GM12878 (cell line): ENCODE results near the gene NEURL4. TPM values are rescaled to one million over a fixed set of nuclear protein-coding genes. Genes with fewer than 3 reads are reported as not detected.

ENCODE experiments used
- ATAC-seq: fragments of 200-7000 bp; cut with Tn5 transposase; 3 replicates; pipeline ENCODE4 v1.9.1; 2020; ENCODE audit warnings: mild to moderate bottlenecking, moderate library complexity
- BruUV-seq: library from RNA; stranded (reverse); fragments of 400-500 nt; replicated peaks from 2 replicates; lab custom pipeline; 2021; lab: Mats Ljungman, UMichigan
- CTCF ChIA-PET: fragments of 300-600 bp; sonication (Branson Sonifier 250); formaldehyde crosslinking; extraction: SDS; loops from one replicate; lab custom pipeline; 2021; ENCODE audit warnings: inconsistent platforms; lab: Yijun Ruan, JAX
- POLR2A ChIA-PET: fragments of 350-600 bp; formaldehyde crosslinking; extraction: SDS; loops from one replicate; lab custom pipeline; 2021; ENCODE audit warnings: inconsistent platforms; lab: Charles Lee
- RAD21 ChIA-PET: fragments of 300-600 bp; sonication (Branson Sonifier 250); formaldehyde crosslinking; loops from one replicate; lab custom pipeline; 2023; ENCODE audit warnings: antibody characterized with exemption; ENCODE audit not compliant: unreplicated experiment; lab: Charles Lee
- SMC1A ChIA-PET: fragments of 300-600 bp; sonication (Branson Sonifier 250); formaldehyde crosslinking; loops from one replicate; lab custom pipeline; 2023; ENCODE audit not compliant: unreplicated experiment, uncharacterized antibody; lab: Charles Lee
- DNase-seq: peaks from one replicate; pipeline ENCODE4 v3.0.0-alpha.2; 2011; ENCODE audit warnings: low read depth, low spot score
- FAIRE-seq: peaks from 3 replicates; lab custom pipeline; 2011; peaks lifted over from hg19 to GRCh38; lab: Jason Lieb, UNC
- H2AFZ ChIP-seq: 2 replicates; pipeline ENCODE4 v1.6.0; 2011; ENCODE audit warnings: low read depth, low read length, control low read depth; ENCODE audit not compliant: control insufficient read depth
- H3K27ac ChIP-seq: 2 replicates; pipeline ENCODE4 v1.5.1; 2011; ENCODE audit warnings: control low read depth; ENCODE audit not compliant: control insufficient read depth, insufficient read depth
- H3K27me3 ChIP-seq, 2 experiments: replicated peaks in 1 of 2; 2 replicates each; pipeline versions ENCODE4 v1.6.0 to v1.6.1; 2011; ENCODE audit warnings: low read length in 1 of 2; ENCODE audit not compliant: control insufficient read depth in 2 of 2, insufficient read depth in 2 of 2
- H3K36me3 ChIP-seq, 2 experiments: 2 replicates each; pipeline ENCODE4 v1.5.1; 2011; ENCODE audit warnings: low read length in 1 of 2; ENCODE audit not compliant: control insufficient read depth in 2 of 2, insufficient read depth in 2 of 2
- H3K4me1 ChIP-seq: 2 replicates; pipeline ENCODE4 v1.6.1; 2011; ENCODE audit warnings: mild to moderate bottlenecking, low read length, moderate library complexity, mixed read lengths; ENCODE audit not compliant: control insufficient read depth, insufficient read depth
- H3K4me2 ChIP-seq: 2 replicates; pipeline ENCODE4 v1.6.0; 2011; ENCODE audit warnings: control low read depth; ENCODE audit not compliant: control insufficient read depth, insufficient read depth
- H3K4me3 ChIP-seq: fragments of 200-600 bp; sonication (generic); 2 replicates; pipeline ENCODE4 v1.5.1; 2016
- H3K79me2 ChIP-seq: 2 replicates; pipeline ENCODE4 v1.6.0; 2011; ENCODE audit warnings: low read length; ENCODE audit not compliant: control insufficient read depth, insufficient read depth
- H3K9ac ChIP-seq: 2 replicates; pipeline ENCODE4 v1.8.0; 2011; ENCODE audit warnings: low read length, control low read depth, mixed read lengths; ENCODE audit not compliant: control insufficient read depth, insufficient read depth
- H3K9me3 ChIP-seq: replicated peaks from 3 replicates; pipeline ENCODE4 v1.5.1; 2011; ENCODE audit warnings: mild to moderate bottlenecking, low read length; ENCODE audit not compliant: control insufficient read depth, insufficient read depth
- H4K20me1 ChIP-seq: 2 replicates; pipeline ENCODE4 v1.6.0; 2011; ENCODE audit not compliant: control insufficient read depth, insufficient read depth
- BCL11A ChIP-seq: IDR thresholded peaks from 2 replicates; pipeline ENCODE4 v1.6.1; 2011; ENCODE audit warnings: low read depth, low read length
- CBX5 ChIP-seq: sonication (generic); IDR thresholded peaks from 2 replicates; pipeline ENCODE4 v1.6.1; 2016; ENCODE audit warnings: low read depth, moderate library complexity, mild to moderate bottlenecking, inconsistent platforms
- EP300 ChIP-seq, 2 experiments: fragments of 150-350 bp in 1 of 2; IDR thresholded peaks; 2 replicates each; pipeline ENCODE4 v1.6.1; 2011 to 2012; ENCODE audit warnings: low read depth in 2 of 2, low read length in 2 of 2, borderline replicate concordance in 1 of 2, improper control_type of control experiment in 1 of 2, inconsistent platforms in 1 of 2; ENCODE audit not compliant: control insufficient read depth in 1 of 2
- ESRRA ChIP-seq: IDR thresholded peaks from 2 replicates; pipeline ENCODE4 v1.6.1; 2012; ENCODE audit warnings: mild to moderate bottlenecking, low read length, improper control_type of control experiment
- KDM1A ChIP-seq: fragments of 200-600 bp; sonication (generic); IDR thresholded peaks from 2 replicates; pipeline ENCODE4 v1.6.1; 2016; ENCODE audit warnings: borderline replicate concordance
- MEF2A ChIP-seq: IDR thresholded peaks from 2 replicates; pipeline ENCODE4 v1.6.1; 2011; ENCODE audit warnings: low read depth, mild to moderate bottlenecking, low read length, moderate library complexity; ENCODE audit not compliant: insufficient read depth
- PAX5 ChIP-seq: IDR thresholded peaks from 2 replicates; pipeline ENCODE4 v1.6.1; 2011; ENCODE audit warnings: low read depth, low read length, borderline replicate concordance
- RUNX3 ChIP-seq: IDR thresholded peaks from 2 replicates; pipeline ENCODE4 v1.6.1; 2012; ENCODE audit warnings: low read length, inconsistent platforms
- SIN3A ChIP-seq: IDR thresholded peaks from 2 replicates; pipeline ENCODE4 v1.6.1; 2012; ENCODE audit warnings: low read depth, low read length, improper control_type of control experiment
- SMARCA5 ChIP-seq: fragments of 450-650 bp; IDR thresholded peaks from 2 replicates; pipeline ENCODE4 v1.6.1; 2017; ENCODE audit warnings: mild to moderate bottlenecking
- WGBS: methylation state at CpG from one replicate; pipeline ENCODE4 v1.1.6; 2016; ENCODE audit warnings: low lambda C conversion rate; ENCODE audit not compliant: insufficient replicate concordance, insufficient coverage; ENCODE audit errors: missing lambda C conversion rate; 5-methylcytosine and 5-hydroxymethylcytosine counted together
- in situ Hi-C: fragments of 300-500 bp; cut with MboI; formaldehyde crosslinking; loops from 9 replicates; pipeline ENCODE4 v1.14.3; 2018; ENCODE audit warnings: mixed read lengths
- intact Hi-C: fragments of 100-400 bp; cut with micrococcal nuclease; formaldehyde crosslinking; loops from one replicate; pipeline ENCODE4 v1.14.2; 2022; ENCODE audit not compliant: unreplicated experiment
- polyA plus RNA-seq, 11 experiments: library from polyadenylated mRNA; depleted of rRNA in 4 of 11; unstranded in 6 of 11; stranded (reverse) in 5 of 11; fragments of >200 nt; fragmentation: Nextera tagmentation in 4 of 11; fragmentation: Illumina TruSeq in 1 of 11; extraction: Ambion mirVana in 4 of 11; extraction: Trizol in 1 of 11; gene quantifications; 1 replicate in 1 of 11; 2 replicates in 10 of 11; pipeline versions ENCODE4 v1.2.1 to v1.2.3, GENCODE V29; 2011 to 2016; ENCODE audit warnings: inconsistent platforms in 2 of 11, missing spikeins in 2 of 11, low read depth in 1 of 11
- total RNA-seq, 4 experiments: library from RNA; depleted of rRNA in 3 of 4; stranded (reverse); fragments of >200 nt in 3 of 4; fragmentation: Illumina TruSeq in 1 of 4; extraction: Trizol in 1 of 4; gene quantifications; 2 replicates each; pipeline versions ENCODE4 v1.2.1 to v1.2.3, GENCODE V29; 2013 to 2021
- TF ChIP-seq, protein P1 (sequence below): fragments of 450-650 bp; formaldehyde crosslinking; IDR thresholded peaks from 2 replicates; pipeline ENCODE4 v1.4.0; 2022; ENCODE audit warnings: mild to moderate bottlenecking, moderate library complexity
- TF ChIP-seq, protein P2 (sequence below): fragments of 450-650 bp; IDR thresholded peaks from 2 replicates; pipeline ENCODE4 v1.6.1; 2017; ENCODE audit warnings: antibody characterized with exemption, mild to moderate bottlenecking, moderate library complexity
- TF ChIP-seq, protein P3 (sequence below): fragments of 450-650 bp; IDR thresholded peaks from 2 replicates; pipeline ENCODE4 v1.6.1; 2016; ENCODE audit warnings: mild to moderate bottlenecking

NEURL4 gene
- total and polyA plus RNA-seq, 10 of the 15 experiments (the other 5 are each of a cell fraction or from before 2014, with no cell fraction given), result 0.03 to 41.9 (median 10.0) TPM

DNA sequence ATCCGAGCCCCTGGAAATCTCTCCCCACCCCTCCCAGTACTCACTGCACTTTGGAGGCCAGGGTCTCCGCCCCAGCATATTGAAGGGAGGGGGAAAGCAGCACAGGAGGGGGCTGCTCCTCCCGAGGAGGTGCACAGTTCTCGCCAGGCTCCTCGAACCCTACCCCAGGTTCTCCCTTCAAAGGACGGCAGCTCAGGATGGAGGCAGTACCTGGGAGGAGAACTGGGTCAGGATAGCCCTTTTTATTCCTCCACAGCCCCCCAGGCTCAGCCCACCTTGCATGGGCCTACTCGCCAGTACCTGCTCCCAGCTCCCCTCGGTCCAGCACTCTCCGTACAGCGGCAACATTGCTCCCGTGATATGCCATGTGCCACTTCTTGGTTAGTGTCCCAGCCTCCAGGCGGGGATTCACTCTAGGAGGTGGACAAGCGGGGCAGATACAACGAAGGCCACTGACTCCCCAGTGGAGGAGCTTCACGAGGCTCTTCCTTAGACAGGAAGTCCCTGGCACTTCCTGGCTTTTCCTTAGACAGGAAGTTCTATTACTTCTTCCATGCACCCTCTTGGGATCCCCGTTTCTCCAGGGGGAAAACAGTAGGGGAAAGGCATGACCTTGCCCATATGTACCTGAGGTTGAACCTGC is 11.9 kb downstream of the NEURL4 start:
- H4K20me1 ChIP-seq, result no peaks in the 10 kb centered on the region
- DNase-seq, result no peak
- in situ Hi-C loops, result no loop called here
- H3K27me3 ChIP-seq, result no peaks in the 10 kb centered on the region
- ChIA-PET POLR2A (interaction anchor here (0.6 kb wide), 1 partner anchor 403 kb away, joined by 3 read pairs; no protein-coding TSS in a partner anchor), SMC1A (no interaction called here), RAD21 (no interaction called here), CTCF (interaction anchor here (0.8 kb wide), 1 partner anchor 33 kb away, joined by 3 read pairs; no protein-coding TSS in a partner anchor)
- peaks cover 12% of the 10 kb centered on the region; the same call in 1 of the 2 replicates for H3K4me1 ChIP-seq
- peaks cover 15 to 34% of the 10 kb centered on the region in 2 experiments for H3K36me3 ChIP-seq
- H3K9ac ChIP-seq, result no peak overlapping the region
- H3K27ac ChIP-seq, result no peak overlapping the region
- no peak overlapping the region for H2AFZ ChIP-seq
- H3K9me3 ChIP-seq, result no peaks in the 10 kb centered on the region
- TF ChIP-seq, protein P1, sequence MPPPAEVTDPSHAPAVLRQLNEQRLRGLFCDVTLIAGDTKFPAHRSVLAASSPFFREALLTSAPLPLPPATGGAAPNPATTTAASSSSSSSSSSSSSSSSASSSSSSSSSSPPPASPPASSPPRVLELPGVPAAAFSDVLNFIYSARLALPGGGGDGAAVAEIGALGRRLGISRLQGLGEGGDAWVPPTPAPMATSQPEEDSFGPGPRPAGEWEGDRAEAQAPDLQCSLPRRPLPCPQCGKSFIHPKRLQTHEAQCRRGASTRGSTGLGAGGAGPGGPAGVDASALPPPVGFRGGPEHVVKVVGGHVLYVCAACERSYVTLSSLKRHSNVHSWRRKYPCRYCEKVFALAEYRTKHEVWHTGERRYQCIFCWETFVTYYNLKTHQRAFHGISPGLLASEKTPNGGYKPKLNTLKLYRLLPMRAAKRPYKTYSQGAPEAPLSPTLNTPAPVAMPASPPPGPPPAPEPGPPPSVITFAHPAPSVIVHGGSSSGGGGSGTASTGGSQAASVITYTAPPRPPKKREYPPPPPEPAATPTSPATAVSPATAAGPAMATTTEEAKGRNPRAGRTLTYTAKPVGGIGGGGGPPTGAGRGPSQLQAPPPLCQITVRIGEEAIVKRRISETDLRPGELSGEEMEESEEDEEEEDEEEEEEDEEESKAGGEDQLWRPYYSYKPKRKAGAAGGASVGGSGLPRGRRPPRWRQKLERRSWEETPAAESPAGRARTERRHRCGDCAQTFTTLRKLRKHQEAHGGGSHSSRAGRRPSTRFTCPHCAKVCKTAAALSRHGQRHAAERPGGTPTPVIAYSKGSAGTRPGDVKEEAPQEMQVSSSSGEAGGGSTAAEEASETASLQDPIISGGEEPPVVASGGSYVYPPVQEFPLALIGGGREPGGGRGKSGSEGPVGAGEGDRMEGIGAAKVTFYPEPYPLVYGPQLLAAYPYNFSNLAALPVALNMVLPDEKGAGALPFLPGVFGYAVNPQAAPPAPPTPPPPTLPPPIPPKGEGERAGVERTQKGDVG, result no peak
- TF ChIP-seq BCL11A (no peak), PAX5 (no peak), SMARCA5 (no peak), RUNX3 (no peak), EP300 (IDR thresholded peaks at IDR 0.05; ENCODE audit: borderline replicate concordance in 1 of 2, control insufficient read depth in 1 of 2, low read depth in 2 of 2, low read length in 2 of 2) (no peak), CBX5 (no peak), KDM1A (no peak), ESRRA (no peak), SIN3A (no peak), MEF2A (no peak)
- TF ChIP-seq, protein P2, sequence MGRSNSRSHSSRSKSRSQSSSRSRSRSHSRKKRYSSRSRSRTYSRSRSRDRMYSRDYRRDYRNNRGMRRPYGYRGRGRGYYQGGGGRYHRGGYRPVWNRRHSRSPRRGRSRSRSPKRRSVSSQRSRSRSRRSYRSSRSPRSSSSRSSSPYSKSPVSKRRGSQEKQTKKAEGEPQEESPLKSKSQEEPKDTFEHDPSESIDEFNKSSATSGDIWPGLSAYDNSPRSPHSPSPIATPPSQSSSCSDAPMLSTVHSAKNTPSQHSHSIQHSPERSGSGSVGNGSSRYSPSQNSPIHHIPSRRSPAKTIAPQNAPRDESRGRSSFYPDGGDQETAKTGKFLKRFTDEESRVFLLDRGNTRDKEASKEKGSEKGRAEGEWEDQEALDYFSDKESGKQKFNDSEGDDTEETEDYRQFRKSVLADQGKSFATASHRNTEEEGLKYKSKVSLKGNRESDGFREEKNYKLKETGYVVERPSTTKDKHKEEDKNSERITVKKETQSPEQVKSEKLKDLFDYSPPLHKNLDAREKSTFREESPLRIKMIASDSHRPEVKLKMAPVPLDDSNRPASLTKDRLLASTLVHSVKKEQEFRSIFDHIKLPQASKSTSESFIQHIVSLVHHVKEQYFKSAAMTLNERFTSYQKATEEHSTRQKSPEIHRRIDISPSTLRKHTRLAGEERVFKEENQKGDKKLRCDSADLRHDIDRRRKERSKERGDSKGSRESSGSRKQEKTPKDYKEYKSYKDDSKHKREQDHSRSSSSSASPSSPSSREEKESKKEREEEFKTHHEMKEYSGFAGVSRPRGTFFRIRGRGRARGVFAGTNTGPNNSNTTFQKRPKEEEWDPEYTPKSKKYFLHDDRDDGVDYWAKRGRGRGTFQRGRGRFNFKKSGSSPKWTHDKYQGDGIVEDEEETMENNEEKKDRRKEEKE, result no peak
- TF ChIP-seq, protein P3, sequence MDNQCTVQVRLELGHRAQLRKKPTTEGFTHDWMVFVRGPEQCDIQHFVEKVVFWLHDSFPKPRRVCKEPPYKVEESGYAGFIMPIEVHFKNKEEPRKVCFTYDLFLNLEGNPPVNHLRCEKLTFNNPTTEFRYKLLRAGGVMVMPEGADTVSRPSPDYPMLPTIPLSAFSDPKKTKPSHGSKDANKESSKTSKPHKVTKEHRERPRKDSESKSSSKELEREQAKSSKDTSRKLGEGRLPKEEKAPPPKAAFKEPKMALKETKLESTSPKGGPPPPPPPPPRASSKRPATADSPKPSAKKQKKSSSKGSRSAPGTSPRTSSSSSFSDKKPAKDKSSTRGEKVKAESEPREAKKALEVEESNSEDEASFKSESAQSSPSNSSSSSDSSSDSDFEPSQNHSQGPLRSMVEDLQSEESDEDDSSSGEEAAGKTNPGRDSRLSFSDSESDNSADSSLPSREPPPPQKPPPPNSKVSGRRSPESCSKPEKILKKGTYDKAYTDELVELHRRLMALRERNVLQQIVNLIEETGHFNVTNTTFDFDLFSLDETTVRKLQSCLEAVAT, result no peak
- peaks cover 16% of the 10 kb centered on the region for H3K79me2 ChIP-seq
- no peak overlapping the region for H3K4me3 ChIP-seq
- no peak for ATAC-seq
- FAIRE-seq, result no peak
- intact Hi-C loops, result no loop called here
- no peak overlapping the region for H3K4me2 ChIP-seq
- BruUV-seq, result no TSS peak
- 86% methylated on average over 16 of the region's 16 CpGs for WGBS
